ENCODE measurements around the gene RING1.

The RING1 gene

GRCh38 chr6:33172688-33173534 is 35.4 kb upstream of the RING1 start:
- peak in 1 of 2 experiments; percentile 50 for DNase-seq

GRCh38 chr6:33173535-33174180 is 34.6 kb upstream of the RING1 start:
- no peak for DNase-seq

- no peak for DNase-seq
Observed at GRCh38 chr6:33174784-33175183, 33.5 kb upstream of the RING1 start.

- peak in 1 of 2 experiments; percentile 27 for DNase-seq
Observed at GRCh38 chr6:33175436-33176069, 32.7 kb upstream of the RING1 start.

GRCh38 chr6:33176906-33177305 is 31.4 kb upstream of the RING1 start:
- no peak for DNase-seq

- no peak for DNase-seq
Observed at GRCh38 chr6:33177552-33178446, 30.5 kb upstream of the RING1 start.

GRCh38 chr6:33178755-33179475 is 29.4 kb upstream of the RING1 start:
- DNase-seq, result no peak

GRCh38 chr6:33181141-33181540 is 27.2 kb upstream of the RING1 start:
- DNase-seq, result no peak

GRCh38 chr6:33183071-33183683 is 25.1 kb upstream of the RING1 start:
- no peak for DNase-seq

- DNase-seq, result no peak
Observed at GRCh38 chr6:33185190-33185589, 23.1 kb upstream of the RING1 start.

- no peak for DNase-seq
Observed at GRCh38 chr6:33185654-33186187, 22.6 kb upstream of the RING1 start.

- no peak for DNase-seq
Observed at GRCh38 chr6:33187809-33188208, 20.5 kb upstream of the RING1 start.

- DNase-seq, result no peak
Observed at GRCh38 chr6:33189164-33189563, 19.1 kb upstream of the RING1 start.

GRCh38 chr6:33189625-33190448 is 18.5 kb upstream of the RING1 start:
- no peak for DNase-seq

- DNase-seq, result no peak
Observed at GRCh38 chr6:33190504-33191107, 17.7 kb upstream of the RING1 start.

- DNase-seq, result no peak
Observed at GRCh38 chr6:33191383-33192104, 16.8 kb upstream of the RING1 start.

- peak in 1 of 2 experiments; percentile 43 for DNase-seq
Observed at GRCh38 chr6:33192105-33192646, 16.1 kb upstream of the RING1 start, which contains the start of gene COL11A2. COL11A2 (minus strand) TSS chr6:33192467; CDS start chr6:33192240, 227 bp downstream.

- peak; percentile 33 to 61 for DNase-seq
Observed at GRCh38 chr6:33192671-33193602, 15.4 kb upstream of the RING1 start.

Measured in NCI-H526 (cell line).